GM20431 (cell line): ENCODE results near the gene AKT3.

Experiments used
- in situ Hi-C: fragments of 300-500 bp; cut with MseI, MboI; formaldehyde crosslinking; loops from one replicate; pipeline ENCODE4 v1.15.0; 2020; ENCODE audit warnings: low sequenced_read_pairs; ENCODE audit not compliant: unreplicated experiment

AKT3 gene

GRCh38 chr1:243481101-243481500, 368.9 kb downstream of the AKT3 start:
- in situ Hi-C loops: no loop called here

GRCh38 chr1:243477731-243478290, 372.2 kb downstream of the AKT3 start:
- in situ Hi-C loops: no loop called here

DNA sequence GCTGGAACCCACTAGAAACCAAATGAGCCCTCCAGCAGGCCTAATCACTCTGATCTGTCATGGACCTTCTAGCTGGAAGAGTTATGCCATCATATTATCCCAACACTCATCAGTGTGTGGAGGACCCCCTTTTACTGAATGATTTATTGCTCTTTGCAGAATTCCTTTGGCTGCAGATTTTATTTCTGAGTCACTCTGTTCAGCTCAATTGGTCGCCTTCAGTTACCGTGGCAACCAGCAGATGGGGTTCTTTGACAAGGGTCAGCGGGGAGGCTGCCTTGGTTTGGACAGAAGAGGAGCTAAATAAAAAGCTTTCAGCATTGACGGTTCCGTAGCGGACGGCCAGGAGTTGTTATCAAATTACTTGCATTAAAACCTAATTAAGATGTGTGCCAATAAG, 374.1 kb downstream of the AKT3 start:
- in situ Hi-C loops: no loop called here

- in situ Hi-C loops: no loop called here
These were observed 375.1 kb downstream of the AKT3 start for GRCh38 chr1:243474906-243475305.

DNA sequence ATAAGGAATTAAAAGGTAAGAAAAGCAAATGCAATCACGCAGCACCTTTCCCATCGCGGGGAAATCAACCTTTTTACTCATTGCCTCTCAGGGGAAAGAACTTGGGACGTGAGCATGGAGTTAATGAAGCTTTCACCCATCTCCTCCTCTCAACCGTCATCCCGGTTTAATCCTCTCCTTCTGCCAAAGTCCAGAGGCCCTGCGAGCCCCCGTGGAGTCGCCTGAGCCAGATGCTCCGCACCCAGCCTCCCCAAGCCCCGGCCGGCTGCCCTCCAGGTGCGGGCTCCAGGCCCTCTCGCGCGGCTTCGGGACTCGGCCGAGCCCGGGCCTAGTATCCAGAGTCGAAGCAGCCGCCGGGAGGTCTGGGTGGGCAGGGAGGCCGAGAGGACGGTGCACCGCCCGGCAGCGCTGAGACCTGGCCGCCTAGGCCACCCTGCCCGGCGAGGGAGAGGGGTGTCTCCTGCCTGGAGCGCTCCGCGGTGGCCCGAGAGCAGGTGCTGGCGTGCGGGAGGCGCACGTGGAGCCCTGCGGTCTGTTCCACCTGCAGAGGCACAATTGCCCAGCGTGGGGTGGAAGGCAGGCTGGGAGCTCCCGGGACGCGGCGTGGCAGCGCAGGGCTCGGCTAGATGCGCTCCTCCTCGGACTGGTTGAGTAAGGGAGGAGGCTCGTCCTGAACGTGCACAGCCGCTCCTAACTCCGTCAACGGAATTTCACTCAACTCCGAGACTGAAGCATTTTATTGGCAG, 375.7 kb downstream of the AKT3 start:
- in situ Hi-C loops: no loop called here

- in situ Hi-C loops: no loop called here
These were observed 376.6 kb downstream of the AKT3 start for GRCh38 chr1:243473227-243474135.

GRCh38 chr1:243471754-243472745, 378.0 kb downstream of the AKT3 start:
- in situ Hi-C loops: no loop called here

DNA sequence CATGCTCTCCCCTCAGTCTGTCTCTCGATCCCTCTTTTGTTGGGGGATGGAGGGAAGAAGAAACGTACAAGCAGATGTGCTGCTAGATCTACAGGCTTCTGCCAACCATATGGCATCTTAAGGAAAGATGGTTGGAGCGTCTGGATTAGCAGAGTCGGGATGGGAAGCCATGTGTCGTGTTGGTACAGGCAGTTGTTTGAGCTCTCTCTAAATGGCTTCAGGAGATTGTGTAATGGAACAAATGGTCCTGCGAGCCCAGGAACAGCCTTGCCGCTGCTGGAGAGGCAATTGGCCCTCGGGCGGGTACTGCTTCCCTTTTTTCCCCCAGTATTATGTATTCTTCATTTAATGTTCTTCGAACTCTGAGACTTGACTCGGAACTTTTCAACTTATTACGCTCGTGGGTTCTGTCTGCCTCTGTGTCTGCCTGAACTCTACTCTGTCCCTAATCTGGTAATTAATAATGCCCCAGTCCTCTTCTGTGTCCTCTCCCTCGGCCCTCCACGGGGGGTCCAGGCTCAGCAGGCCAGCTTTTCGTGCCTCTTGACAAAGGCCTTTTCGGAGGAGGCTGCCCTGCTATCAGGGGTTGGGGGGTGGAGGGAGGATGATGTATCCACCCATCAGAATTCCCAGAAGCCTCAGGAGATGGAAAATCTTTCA, 378.9 kb downstream of the AKT3 start:
- in situ Hi-C loops: no loop called here

GRCh38 chr1:243470502-243470901, 379.5 kb downstream of the AKT3 start:
- in situ Hi-C loops: no loop called here

- in situ Hi-C loops: no loop called here
These were observed 380.5 kb downstream of the AKT3 start for GRCh38 chr1:243469497-243469896.

DNA sequence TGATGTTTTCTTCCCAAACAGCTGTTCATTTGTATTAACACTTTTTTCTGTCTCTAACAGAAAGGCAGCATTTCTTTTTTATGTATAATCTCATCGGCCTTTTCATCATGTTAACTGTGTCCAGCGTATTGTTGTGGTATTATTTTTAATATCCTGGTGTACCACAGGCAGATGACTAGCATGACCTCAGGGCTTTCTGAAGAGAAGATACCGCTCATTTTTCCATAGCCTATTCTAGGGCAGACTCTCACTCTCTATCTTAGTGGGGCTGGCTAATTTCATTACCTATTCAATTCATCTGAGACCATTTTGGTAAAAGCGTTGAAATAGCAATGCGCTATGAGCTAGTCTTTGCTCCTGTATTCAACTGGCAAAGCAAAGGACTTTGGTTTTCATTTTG, 384.3 kb downstream of the AKT3 start:
- in situ Hi-C loops: no loop called here

- in situ Hi-C loops: no loop called here
These were observed 385.0 kb downstream of the AKT3 start for GRCh38 chr1:243465081-243465480.

- in situ Hi-C loops: no loop called here
These were observed 386.9 kb downstream of the AKT3 start for GRCh38 chr1:243462929-243463697.

DNA sequence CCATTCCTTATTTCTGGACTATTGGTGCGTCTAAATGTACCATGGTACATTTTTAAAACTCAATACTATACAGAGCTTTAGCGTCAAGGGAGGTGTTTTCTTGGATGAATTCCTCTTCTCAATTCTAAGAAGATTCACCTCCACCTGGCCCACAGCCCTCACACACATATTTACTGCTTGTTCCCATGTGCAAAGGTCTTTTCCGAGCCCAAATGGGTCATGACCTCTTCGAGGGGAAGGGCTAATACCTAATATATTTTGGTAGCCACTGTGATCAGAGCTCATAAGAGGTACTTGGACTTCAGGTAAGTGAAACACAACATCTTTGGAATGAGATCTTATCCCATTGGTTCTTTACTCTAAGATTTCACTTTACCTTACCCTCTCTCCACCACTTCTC, 388.3 kb downstream of the AKT3 start:
- in situ Hi-C loops: no loop called here

DNA sequence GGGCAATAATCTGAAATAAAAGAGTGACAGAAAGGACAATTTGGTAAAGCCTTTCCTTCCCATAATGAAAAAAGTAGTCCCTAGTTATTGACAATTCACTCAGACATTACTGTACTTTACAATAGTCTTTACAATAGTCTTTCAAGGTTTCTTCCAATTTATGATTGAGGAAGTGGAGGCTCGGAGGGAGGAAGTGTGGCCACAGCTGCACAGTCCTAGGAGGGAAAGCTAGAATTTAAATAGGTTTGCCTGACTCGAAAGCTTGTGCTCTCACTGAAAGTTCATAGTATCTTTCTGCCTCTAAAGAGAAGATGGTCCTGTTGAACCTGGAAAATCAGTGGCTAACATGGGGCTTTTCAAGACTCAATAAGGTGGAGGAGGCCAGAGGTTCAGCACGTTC, 391.0 kb downstream of the AKT3 start:
- in situ Hi-C loops: no loop called here

DNA sequence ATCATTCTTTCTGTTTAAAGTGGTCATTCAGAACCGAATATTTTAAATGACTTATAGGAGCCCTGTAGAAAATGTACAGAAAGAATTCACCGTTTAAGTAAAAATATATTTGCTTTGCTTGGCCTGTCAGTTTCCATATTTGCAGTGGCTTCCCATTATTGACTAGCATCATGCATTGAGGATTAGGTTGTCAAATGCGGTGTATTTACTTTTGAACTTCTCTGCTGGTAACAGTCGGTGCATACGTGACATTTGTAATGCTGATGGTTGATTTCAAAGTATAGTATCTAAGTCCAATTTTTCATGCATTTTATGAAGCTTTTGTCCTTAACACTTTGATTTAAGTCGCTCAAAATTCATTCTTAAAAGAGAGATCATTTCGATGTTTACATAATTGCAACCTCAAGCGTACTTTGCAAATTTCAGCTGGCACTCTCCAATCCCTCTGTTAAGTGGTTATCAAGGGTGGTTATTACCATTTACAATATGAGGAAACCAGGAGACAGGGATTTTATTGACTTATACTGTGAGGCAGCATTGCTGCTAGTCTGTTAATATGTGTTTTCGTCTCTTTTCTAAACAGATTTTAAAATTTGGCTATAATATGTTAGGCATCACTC, 392.6 kb downstream of the AKT3 start:
- in situ Hi-C loops: no loop called here

- in situ Hi-C loops: no loop called here
These were observed 394.0 kb downstream of the AKT3 start for GRCh38 chr1:243455760-243456651.
